ENCODE measurements around the gene PRKCE. TPM values are rescaled to one million over a fixed set of nuclear protein-coding genes. Genes with fewer than 3 reads are reported as not detected.

Gene PRKCE
- polyA plus RNA-seq, 1 of the 3 experiments (the other 2 are of a cell fraction) = 16.3 TPM

GRCh38 chr2:45782436-45782835 lies 131.0 kb downstream of the PRKCE start:
- no peak overlapping the region for H3K4me3 ChIP-seq (ENCODE audit: low read depth in 2 of 2, low read length in 1 of 2)
- H3K27me3 ChIP-seq (ENCODE audit: insufficient read depth) = no peaks in the 10 kb centered on the region
- H3K9me2 ChIP-seq = no peaks in the 10 kb centered on the region
- no peak overlapping the region for H3K4me2 ChIP-seq
- WGBS (ENCODE audit: low lambda C conversion rate) = 97% methylated on average over 4 of the region's 4 CpGs
- H3K9me3 ChIP-seq = no peaks in the 10 kb centered on the region
- no peak overlapping the region for H3K9ac ChIP-seq
- H3F3A ChIP-seq (replicated peaks; ENCODE audit: insufficient read depth) = no peaks in the 10 kb centered on the region
- H3K36me3 ChIP-seq (replicated peaks in 1 of 2; ENCODE audit: control insufficient read depth in 1 of 2, insufficient read depth in 2 of 2, low read length in 1 of 2) = no peaks in the 10 kb centered on the region
- H3K27ac ChIP-seq (ENCODE audit: low read depth in 2 of 2, low read length in 1 of 2) = peak overlapping the region in 1 of 2 experiments; percentile 77; a peak in 2 of 4 replicates
- H3K4me1 ChIP-seq (ENCODE audit: control insufficient read depth in 1 of 2, insufficient read depth in 2 of 2, low read depth in 1 of 2, low read length in 1 of 2) = peaks cover 0 to 40% of the 10 kb centered on the region in 2 experiments; a peak in 2 of 4 replicates
- ChIA-PET POLR2A (no interaction called here), CTCF (interaction anchor here (0.9 to 9.6 kb wide), 14 partner anchors 12 to 154 kb away, joined by 3 to 59 read pairs (median 4); no protein-coding TSS in a partner anchor)
- H3K79me2 ChIP-seq (ENCODE audit: insufficient read depth) = no peaks in the 10 kb centered on the region
- H2AFZ ChIP-seq (ENCODE audit: low read depth) = no peak overlapping the region
- DNase-seq = no peak
- TF ChIP-seq EP300 (IDR thresholded peaks at IDR 0.05; ENCODE audit: borderline replicate concordance in 1 of 2, low read depth in 1 of 2, low read length in 1 of 2) (no peak), MEF2A (IDR thresholded peaks at IDR 0.05; ENCODE audit: borderline replicate concordance, low read depth) (no peak)
- H4K20me1 ChIP-seq (ENCODE audit: insufficient read depth) = no peaks in the 10 kb centered on the region

DNA sequence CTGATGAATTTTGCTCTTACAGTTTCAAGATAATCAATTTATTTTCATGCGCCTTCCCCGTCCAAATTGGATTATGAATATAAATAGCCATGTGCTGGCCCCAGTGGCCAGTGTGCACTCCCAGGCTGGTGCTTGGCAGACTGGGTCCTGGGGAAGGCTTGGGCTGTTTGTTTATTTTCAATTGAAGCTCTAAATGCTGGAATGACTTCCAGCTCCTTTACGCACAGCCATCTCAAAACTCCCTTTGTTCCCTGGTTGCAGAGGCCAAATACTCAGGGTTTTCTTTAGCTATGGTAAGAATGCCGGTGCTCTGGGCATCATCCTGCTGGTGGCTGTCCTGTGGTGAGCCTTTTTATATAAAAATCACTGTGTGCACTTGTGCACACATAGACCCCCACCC lies 131.5 kb downstream of the PRKCE start:
- H3K9me2 ChIP-seq = no peaks in the 10 kb centered on the region
- ChIA-PET CTCF (interaction anchor here (0.9 to 9.6 kb wide), 12 partner anchors 12 to 153 kb away, joined by 3 to 59 read pairs (median 5); no protein-coding TSS in a partner anchor), POLR2A (no interaction called here)
- WGBS (ENCODE audit: low lambda C conversion rate) = 83% methylated on average over 4 of the region's 4 CpGs
- H3K36me3 ChIP-seq (replicated peaks in 1 of 2; ENCODE audit: control insufficient read depth in 1 of 2, insufficient read depth in 2 of 2, low read length in 1 of 2) = no peaks in the 10 kb centered on the region
- H3K9me3 ChIP-seq = no peaks in the 10 kb centered on the region
- H3F3A ChIP-seq (replicated peaks; ENCODE audit: insufficient read depth) = no peaks in the 10 kb centered on the region
- no peaks in the 10 kb centered on the region for H3K79me2 ChIP-seq (ENCODE audit: insufficient read depth)
- peak; percentile 64 for DNase-seq
- no peaks in the 10 kb centered on the region for H4K20me1 ChIP-seq (ENCODE audit: insufficient read depth)
- no peak overlapping the region for H3K4me3 ChIP-seq (ENCODE audit: low read depth in 2 of 2, low read length in 1 of 2)
- no peak overlapping the region for H3K4me2 ChIP-seq
- H3K4me1 ChIP-seq (ENCODE audit: control insufficient read depth in 1 of 2, insufficient read depth in 2 of 2, low read depth in 1 of 2, low read length in 1 of 2) = peaks cover 0 to 45% of the 10 kb centered on the region in 2 experiments; a peak in 2 of 4 replicates
- no peak overlapping the region for H3K9ac ChIP-seq
- no peak overlapping the region for H2AFZ ChIP-seq (ENCODE audit: low read depth)
- peak overlapping the region in 1 of 2 experiments; percentile 77; a peak in 2 of 4 replicates for H3K27ac ChIP-seq (ENCODE audit: low read depth in 2 of 2, low read length in 1 of 2)
- H3K27me3 ChIP-seq (ENCODE audit: insufficient read depth) = no peaks in the 10 kb centered on the region
- peak; percentile 18 for TF ChIP-seq CHD2 (IDR thresholded peaks at IDR 0.05; ENCODE audit: low read length, partially characterized antibody)
- no peak for TF ChIP-seq GABPA (IDR thresholded peaks at IDR 0.05; ENCODE audit: low read depth)
- 0 out of 4 replicates have a peak, but pooled peaks of 1 of the 2 experiments have one; percentile 24 for TF ChIP-seq EP300 (IDR thresholded peaks at IDR 0.05; ENCODE audit: borderline replicate concordance in 1 of 2, low read depth in 1 of 2, low read length in 1 of 2)
- peak; percentile 71; the same call in 1 of the 2 replicates for TF ChIP-seq MXI1 (IDR thresholded peaks at IDR 0.05; ENCODE audit: low read depth, low read length)
- no peak for TF ChIP-seq NRF1 (IDR thresholded peaks at IDR 0.05; ENCODE audit: low read depth, low read length)
- 0 out of 2 replicates have a peak, but pooled peaks have one; percentile 13 for TF ChIP-seq RCOR1 (IDR thresholded peaks at IDR 0.05; ENCODE audit: low read length)

DNA sequence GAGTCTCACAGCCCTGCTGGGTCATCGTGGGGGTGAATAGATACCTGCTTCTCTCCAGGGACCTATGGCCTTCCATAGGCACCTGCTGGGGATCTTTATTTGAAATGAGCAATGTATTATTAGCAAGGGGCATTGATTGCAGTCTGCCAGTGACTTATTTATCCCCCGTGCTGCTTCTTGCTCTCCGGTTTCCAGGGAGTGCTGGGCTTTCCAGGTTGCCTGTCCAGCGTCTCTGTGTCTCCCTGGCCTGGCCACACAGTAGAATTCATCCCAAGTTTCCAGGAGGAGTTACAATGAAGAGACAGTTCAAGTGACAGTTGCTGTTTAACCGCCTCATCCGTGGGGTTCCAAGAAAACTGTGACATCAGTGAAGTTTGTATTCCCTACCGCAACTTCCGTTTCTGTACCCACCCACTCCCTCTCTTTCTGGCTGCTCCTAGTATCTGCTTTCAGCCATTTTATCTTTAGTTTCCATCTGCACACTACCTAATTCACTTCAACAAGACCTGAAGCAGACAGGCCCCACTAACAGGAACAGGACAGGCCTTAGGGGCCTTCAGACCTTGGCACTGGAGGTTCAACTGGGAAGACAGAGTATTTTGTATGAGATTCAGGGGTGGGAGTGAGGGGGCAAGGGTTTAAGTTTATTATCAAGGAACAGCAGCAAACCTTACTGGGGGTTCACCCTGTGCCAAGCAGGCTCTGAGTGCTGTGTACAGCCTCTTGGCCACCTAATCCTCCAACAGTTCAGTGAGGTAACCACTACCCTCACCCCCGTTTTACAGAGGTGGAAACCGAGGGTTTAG lies 134.8 kb downstream of the PRKCE start:
- DNase-seq = peak; percentile 75
- Histone ChIP-seq H4K20me1 (ENCODE audit: insufficient read depth) (no peaks in the 10 kb centered on the region), H3K4me3 (ENCODE audit: low read depth in 2 of 2, low read length in 1 of 2) (no peak overlapping the region), H3K79me2 (ENCODE audit: insufficient read depth) (no peaks in the 10 kb centered on the region), H3F3A (replicated peaks; ENCODE audit: insufficient read depth) (no peaks in the 10 kb centered on the region), H3K4me1 (ENCODE audit: control insufficient read depth in 1 of 2, insufficient read depth in 2 of 2, low read depth in 1 of 2, low read length in 1 of 2) (peaks cover 0 to 56% of the 10 kb centered on the region in 2 experiments; a peak in 2 of 4 replicates), H3K9me3 (no peaks in the 10 kb centered on the region), H3K27ac (ENCODE audit: low read depth in 2 of 2, low read length in 1 of 2) (peak overlapping the region in 1 of 2 experiments; percentile 84; a peak in 2 of 4 replicates), H2AFZ (ENCODE audit: low read depth) (no peak overlapping the region), H3K9ac (no peak overlapping the region), H3K27me3 (ENCODE audit: insufficient read depth) (no peaks in the 10 kb centered on the region), H3K9me2 (no peaks in the 10 kb centered on the region), H3K36me3 (replicated peaks in 1 of 2; ENCODE audit: control insufficient read depth in 1 of 2, insufficient read depth in 2 of 2, low read length in 1 of 2) (no peaks in the 10 kb centered on the region), H3K4me2 (no peak overlapping the region)
- POLR2A ChIA-PET = no interaction called here
- 82% methylated on average over 9 of the region's 10 CpGs for WGBS (ENCODE audit: low lambda C conversion rate)
- CTCF ChIA-PET = interaction anchor here (0.7 to 4.0 kb wide), 5 partner anchors 7 to 149 kb away, joined by 3 to 22 read pairs (median 4); no protein-coding TSS in a partner anchor
- TF ChIP-seq RXRA (IDR thresholded peaks at IDR 0.05; ENCODE audit: borderline replicate concordance, low read depth) = no peak
- TF ChIP-seq RCOR1 (IDR thresholded peaks at IDR 0.05; ENCODE audit: low read length) = peak; percentile 52; the same call in 1 of the 2 replicates
- TF ChIP-seq TAF1 (IDR thresholded peaks at IDR 0.05; ENCODE audit: borderline replicate concordance, low read depth, low read length) = no peak
- no peak for TF ChIP-seq EZH2phosphoT487 (IDR thresholded peaks at IDR 0.05; ENCODE audit: borderline replicate concordance, low read depth)
- no peak for TF ChIP-seq TEAD4 (IDR thresholded peaks at IDR 0.05; ENCODE audit: borderline replicate concordance, insufficient read depth)
- TF ChIP-seq FOXM1 (IDR thresholded peaks at IDR 0.05; ENCODE audit: low read depth) = no peak
- no peak for TF ChIP-seq JUND (IDR thresholded peaks at IDR 0.05)
- no peak for TF ChIP-seq MAX (IDR thresholded peaks at IDR 0.05; ENCODE audit: low read depth)
- peak in 1 of 2 experiments; percentile 85; a peak in 1 of 4 replicates for TF ChIP-seq EP300 (IDR thresholded peaks at IDR 0.05; ENCODE audit: borderline replicate concordance in 1 of 2, low read depth in 1 of 2, low read length in 1 of 2)
- no peak for TF ChIP-seq CTCF (IDR thresholded peaks at IDR 0.05)
- TF ChIP-seq, protein P1, sequence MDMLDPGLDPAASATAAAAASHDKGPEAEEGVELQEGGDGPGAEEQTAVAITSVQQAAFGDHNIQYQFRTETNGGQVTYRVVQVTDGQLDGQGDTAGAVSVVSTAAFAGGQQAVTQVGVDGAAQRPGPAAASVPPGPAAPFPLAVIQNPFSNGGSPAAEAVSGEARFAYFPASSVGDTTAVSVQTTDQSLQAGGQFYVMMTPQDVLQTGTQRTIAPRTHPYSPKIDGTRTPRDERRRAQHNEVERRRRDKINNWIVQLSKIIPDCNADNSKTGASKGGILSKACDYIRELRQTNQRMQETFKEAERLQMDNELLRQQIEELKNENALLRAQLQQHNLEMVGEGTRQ (IDR thresholded peaks at IDR 0.05; ENCODE audit: borderline replicate concordance, low read depth, low read length) = no peak
- TF ChIP-seq MXI1 (IDR thresholded peaks at IDR 0.05; ENCODE audit: low read depth, low read length) = peak; percentile 47; the same call in 1 of the 2 replicates

Data from SK-N-SH (cell line).